Measurements from ENCODE around the gene ELL. TPM values are rescaled to one million over a fixed set of nuclear protein-coding genes. Genes with fewer than 3 reads are reported as not detected.
A peak's percentile ranks its signal among the peaks of the same experiment; 100 is the strongest.

Gene ELL
- total RNA-seq, 1 experiment from 2014 or later = 17.3 TPM

GRCh38 chr19:18437491-18438330, 84.2 kb downstream of the ELL start, which contains the start of gene ISYNA1 (continued):
- TF ChIP-seq ZNF263 (CRISPR knock-in tag; IDR thresholded peaks at IDR 0.05; ENCODE audit: low read depth) = no peak
- TF ChIP-seq ZNF532 (CRISPR knock-in tag; IDR thresholded peaks at IDR 0.05; ENCODE audit: borderline replicate concordance) = no peak
- no peak for TF ChIP-seq ATF6 (CRISPR knock-in tag; IDR thresholded peaks at IDR 0.05)
- TF ChIP-seq TEAD4 (CRISPR knock-in tag; IDR thresholded peaks at IDR 0.05) = 0 out of 2 replicates have a peak, but pooled peaks have one; percentile 29
- no peak for TF ChIP-seq IRF1 (CRISPR knock-in tag; IDR thresholded peaks at IDR 0.05)
- TF ChIP-seq RELA (CRISPR knock-in tag; IDR thresholded peaks at IDR 0.05; ENCODE audit: borderline replicate concordance) = no peak
- TF ChIP-seq NR3C1 (CRISPR knock-in tag; conservative IDR thresholded peaks at IDR 0.05; ENCODE audit: low read depth) = no peak
- TF ChIP-seq ZNF219 (CRISPR knock-in tag; IDR thresholded peaks at IDR 0.05; ENCODE audit: borderline replicate concordance) = no peak
- peak; percentile 19; the same call in 1 of the 2 replicates for TF ChIP-seq TEAD1 (CRISPR knock-in tag; IDR thresholded peaks at IDR 0.05)
- no peak for TF ChIP-seq AFF4 (CRISPR knock-in tag; IDR thresholded peaks at IDR 0.05; ENCODE audit: borderline replicate concordance)
- TF ChIP-seq STAT6 (CRISPR knock-in tag; conservative IDR thresholded peaks at IDR 0.05; ENCODE audit: low read depth) = no peak
- no peak for TF ChIP-seq JUN (CRISPR knock-in tag; IDR thresholded peaks at IDR 0.05)
- no peak for TF ChIP-seq ETV6 (CRISPR knock-in tag; IDR thresholded peaks at IDR 0.05)
- no peak for TF ChIP-seq ZNF317 (CRISPR knock-in tag; IDR thresholded peaks at IDR 0.05; ENCODE audit: borderline replicate concordance, low read depth)
- TF ChIP-seq ARID4B (CRISPR knock-in tag; IDR thresholded peaks at IDR 0.05; ENCODE audit: borderline replicate concordance) = 0 out of 2 replicates have a peak, but pooled peaks have one; percentile 64
- no peak for TF ChIP-seq FOXP4 (CRISPR knock-in tag; IDR thresholded peaks at IDR 0.05)
